ENCODE measurements around the gene TBC1D1.

DNA sequence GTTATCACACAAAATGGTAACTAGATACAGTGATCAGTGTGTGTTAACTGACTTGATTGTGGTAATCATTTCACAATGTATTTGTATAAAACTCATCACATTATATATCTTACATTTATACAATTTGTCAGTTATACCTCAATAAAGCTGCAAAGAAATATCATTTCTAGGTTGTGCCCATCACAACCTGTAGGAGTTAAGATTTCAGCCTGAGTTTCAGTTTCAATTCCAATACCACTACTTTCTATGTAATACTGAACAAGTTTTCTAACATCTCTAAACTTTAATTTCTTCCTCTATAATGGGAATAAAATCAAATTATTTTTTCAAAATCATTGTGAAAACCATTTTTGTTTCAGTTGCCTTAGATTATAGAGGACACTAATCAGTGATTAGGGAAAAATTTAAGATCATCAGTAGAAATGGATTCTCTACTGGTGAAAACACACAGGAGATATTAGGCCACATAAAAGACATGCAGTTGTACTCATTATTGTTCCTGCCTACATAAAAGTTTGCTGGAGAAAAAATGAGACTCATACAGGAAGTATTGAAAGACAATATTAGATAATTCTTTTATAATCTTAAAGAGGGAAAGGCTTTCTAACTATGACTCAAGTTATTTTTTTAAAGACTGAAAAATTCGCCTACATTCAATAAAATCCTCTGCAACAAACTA lies 18.4 kb upstream of the TBC1D1 start:
- TF ChIP-seq, protein P1, sequence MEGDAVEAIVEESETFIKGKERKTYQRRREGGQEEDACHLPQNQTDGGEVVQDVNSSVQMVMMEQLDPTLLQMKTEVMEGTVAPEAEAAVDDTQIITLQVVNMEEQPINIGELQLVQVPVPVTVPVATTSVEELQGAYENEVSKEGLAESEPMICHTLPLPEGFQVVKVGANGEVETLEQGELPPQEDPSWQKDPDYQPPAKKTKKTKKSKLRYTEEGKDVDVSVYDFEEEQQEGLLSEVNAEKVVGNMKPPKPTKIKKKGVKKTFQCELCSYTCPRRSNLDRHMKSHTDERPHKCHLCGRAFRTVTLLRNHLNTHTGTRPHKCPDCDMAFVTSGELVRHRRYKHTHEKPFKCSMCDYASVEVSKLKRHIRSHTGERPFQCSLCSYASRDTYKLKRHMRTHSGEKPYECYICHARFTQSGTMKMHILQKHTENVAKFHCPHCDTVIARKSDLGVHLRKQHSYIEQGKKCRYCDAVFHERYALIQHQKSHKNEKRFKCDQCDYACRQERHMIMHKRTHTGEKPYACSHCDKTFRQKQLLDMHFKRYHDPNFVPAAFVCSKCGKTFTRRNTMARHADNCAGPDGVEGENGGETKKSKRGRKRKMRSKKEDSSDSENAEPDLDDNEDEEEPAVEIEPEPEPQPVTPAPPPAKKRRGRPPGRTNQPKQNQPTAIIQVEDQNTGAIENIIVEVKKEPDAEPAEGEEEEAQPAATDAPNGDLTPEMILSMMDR (IDR thresholded peaks at IDR 0.05; ENCODE audit: control extremely low read depth in 1 of 3, insufficient read depth in 1 of 3, low read depth in 1 of 3, low read length in 3 of 3), result no peak
- no peak for TF ChIP-seq RAD21 (IDR thresholded peaks at IDR 0.05 in 1 of 2, conservative IDR thresholded peaks at IDR 0.05 in 1 of 2; ENCODE audit: low read depth in 2 of 2, low read length in 2 of 2)
- no peak for TF ChIP-seq POLR2A (IDR thresholded peaks at IDR 0.05; ENCODE audit: control extremely low read depth in 1 of 2, low read depth in 2 of 2, low read length in 2 of 2)
- TF ChIP-seq CBX5 (IDR thresholded peaks at IDR 0.05; ENCODE audit: low read depth, low read length), result no peak
- no peak for TF ChIP-seq BRCA1 (IDR thresholded peaks at IDR 0.05; ENCODE audit: low read depth, low read length)
- TF ChIP-seq MAFK (IDR thresholded peaks at IDR 0.05; ENCODE audit: low read depth, low read length), result no peak
